Measurements from ENCODE around the gene CGAS.
A peak's percentile ranks its signal among the peaks of the same experiment; 100 is the strongest.
"Not testable (repeated sequence)": the region's sequence is repeated elsewhere in the genome, so short reads cannot be mapped to it uniquely, and the experiment has no call there.

Gene CGAS

GRCh38 chr6:73452107-73452461, at the start of gene CGAS:
TSS of gene CGAS (minus strand) at chr6:73452297. CDS start at chr6:73452181, 116 bp downstream.
- peak; percentile 89 for DNase-seq

GRCh38 chr6:73497915-73498314, 45.8 kb upstream of the CGAS start:
- DNase-seq, result no peak

GRCh38 chr6:73491377-73491776, 39.3 kb upstream of the CGAS start:
- no peak for DNase-seq

DNA sequence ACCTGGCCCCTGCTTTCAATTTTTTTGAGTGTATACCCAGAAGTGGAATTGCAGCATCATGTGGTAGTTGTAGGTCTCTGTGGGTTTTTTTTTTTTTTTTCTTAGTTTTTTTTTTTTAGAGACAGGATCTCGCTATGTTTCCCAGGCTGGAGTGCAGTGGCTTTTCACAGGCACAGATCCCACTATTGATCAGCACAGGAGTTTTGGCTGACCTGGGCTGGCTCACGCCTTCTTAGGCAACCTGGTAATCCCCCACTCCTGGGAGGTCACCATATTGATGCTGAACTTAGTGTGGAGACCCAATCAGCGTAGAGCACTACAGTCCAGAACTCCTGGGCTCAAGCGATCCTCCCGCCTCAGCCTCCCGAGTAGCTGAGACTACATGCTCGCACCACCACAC, 35.4 kb upstream of the CGAS start:
- no peak for DNase-seq

- DNase-seq, result no peak
Measured at GRCh38 chr6:73484438-73484837, 32.3 kb upstream of the CGAS start.

- DNase-seq, result no peak
Measured at GRCh38 chr6:73481969-73482368, 29.9 kb upstream of the CGAS start.

- DNase-seq, result no peak
Measured at GRCh38 chr6:73477407-73477806, 25.3 kb upstream of the CGAS start.

DNA sequence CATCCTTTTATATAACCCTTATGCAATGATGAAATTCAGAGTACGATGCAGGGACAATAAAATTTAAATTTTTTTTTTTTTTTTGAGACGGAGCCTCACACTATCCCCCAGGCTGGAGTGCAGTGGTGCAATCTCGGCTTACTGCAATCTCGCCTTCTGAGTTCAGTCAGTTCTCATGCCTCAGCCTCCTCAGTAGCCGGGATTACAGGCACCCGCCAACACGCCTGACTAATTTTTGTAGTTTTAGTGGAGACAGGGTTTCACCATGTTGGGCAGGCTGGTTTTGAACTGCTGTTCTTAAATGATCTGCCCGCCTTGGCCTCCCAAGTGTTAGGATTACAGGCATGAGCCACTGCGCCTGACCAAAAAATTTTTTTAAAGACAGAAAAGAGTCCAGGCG, 24.6 kb upstream of the CGAS start:
- no peak for DNase-seq

- no peak for DNase-seq
Measured at GRCh38 chr6:73471686-73472290, 19.7 kb upstream of the CGAS start.

DNA sequence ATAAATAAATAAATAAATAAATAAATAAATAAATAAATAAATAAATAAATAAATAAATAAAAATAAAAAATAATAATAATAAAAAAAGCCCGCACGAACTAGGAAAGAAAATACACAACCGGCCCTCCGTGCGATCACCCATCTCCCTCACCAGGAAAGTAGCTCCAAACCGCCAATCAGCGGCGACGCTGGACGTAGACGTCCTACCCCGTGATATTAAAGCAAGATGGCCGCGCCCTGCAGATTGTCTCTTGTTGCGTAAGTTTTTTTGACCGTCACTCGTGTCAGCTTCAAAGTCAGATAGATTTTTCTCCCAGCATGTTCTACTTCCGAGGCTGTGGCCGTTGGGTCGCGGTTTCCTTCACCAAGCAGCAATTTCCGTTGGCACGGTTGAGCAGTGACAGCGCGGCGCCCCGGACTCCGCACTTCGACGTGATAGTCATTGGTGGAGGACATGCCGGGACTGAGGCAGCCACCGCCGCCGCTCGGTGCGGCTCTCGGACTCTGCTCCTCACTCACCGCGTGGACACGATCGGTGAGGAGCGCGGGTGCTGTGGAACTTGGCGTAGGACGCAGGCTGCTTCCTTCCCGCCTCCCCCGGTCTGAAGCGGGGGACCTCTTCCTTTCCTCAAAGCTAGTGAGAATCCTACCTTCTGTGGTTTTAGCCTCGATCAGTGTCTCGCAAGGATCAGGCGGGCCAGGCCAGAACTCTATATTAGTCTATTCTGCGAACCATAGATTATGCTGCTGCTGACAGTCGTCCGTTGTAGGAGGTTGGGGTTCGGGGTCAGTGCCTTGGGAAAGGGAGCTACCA, 9.6 kb upstream of the CGAS start, which contains the start of gene MTO1:
Gene MTO1 (plus strand): TSS at position 201 of the 814 bp plus-strand sequence. CDS start 118 bp downstream, at position 319.
- peak; percentile 94 for DNase-seq

GRCh38 chr6:73460056-73460455, 8.0 kb upstream of the CGAS start:
- DNase-seq, result no peak

GRCh38 chr6:73459474-73459873, 7.4 kb upstream of the CGAS start:
- DNase-seq, result not testable (repeated sequence)

GRCh38 chr6:73455865-73456629, 4.0 kb upstream of the CGAS start:
- DNase-seq, result no peak

- DNase-seq, result peak; percentile 72
Measured at GRCh38 chr6:73451223-73452106, 632 bp downstream of the CGAS start.

DNA sequence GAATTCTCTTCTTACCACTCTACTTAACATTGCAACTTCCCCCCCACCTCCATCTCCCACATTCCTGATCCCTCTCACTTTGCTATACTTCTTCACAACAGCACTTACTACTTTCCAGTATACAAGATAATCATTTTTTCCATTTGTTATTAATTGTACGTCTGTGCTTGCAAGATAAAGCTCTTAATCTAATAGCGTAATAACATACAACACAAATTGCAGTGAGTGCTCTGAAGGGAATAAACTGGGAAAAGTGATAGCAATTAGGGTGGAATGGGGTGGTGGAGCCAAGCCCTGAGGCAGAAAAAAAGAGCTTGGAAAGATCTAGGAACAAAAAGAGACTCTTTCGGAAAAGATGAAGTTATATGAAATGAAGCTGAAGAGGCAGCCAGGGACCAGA, 8.5 kb downstream of the CGAS start:
- DNase-seq, result no peak

- DNase-seq, result no peak
Measured at GRCh38 chr6:73435236-73435635, 16.9 kb downstream of the CGAS start.

DNA sequence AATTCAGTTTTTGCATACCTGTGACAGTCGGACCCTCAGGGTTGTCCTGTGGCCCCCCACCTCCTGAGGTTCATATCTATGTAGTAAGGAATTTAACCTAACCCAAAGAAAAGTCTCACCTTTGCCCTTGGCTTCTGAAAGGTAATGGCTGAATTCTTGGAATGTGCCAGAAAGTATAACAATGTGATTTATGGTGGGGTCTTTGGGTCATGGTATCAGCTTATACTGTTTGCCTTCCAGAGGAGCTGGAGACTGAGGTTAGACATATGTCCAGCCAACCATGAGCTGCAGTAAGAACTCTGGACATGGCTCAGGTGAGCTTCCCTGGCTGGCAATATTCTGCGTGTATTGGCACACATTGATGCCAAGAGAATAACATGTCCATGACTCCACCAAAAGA, 30.6 kb downstream of the CGAS start:
- DNase-seq, result no peak

DNA sequence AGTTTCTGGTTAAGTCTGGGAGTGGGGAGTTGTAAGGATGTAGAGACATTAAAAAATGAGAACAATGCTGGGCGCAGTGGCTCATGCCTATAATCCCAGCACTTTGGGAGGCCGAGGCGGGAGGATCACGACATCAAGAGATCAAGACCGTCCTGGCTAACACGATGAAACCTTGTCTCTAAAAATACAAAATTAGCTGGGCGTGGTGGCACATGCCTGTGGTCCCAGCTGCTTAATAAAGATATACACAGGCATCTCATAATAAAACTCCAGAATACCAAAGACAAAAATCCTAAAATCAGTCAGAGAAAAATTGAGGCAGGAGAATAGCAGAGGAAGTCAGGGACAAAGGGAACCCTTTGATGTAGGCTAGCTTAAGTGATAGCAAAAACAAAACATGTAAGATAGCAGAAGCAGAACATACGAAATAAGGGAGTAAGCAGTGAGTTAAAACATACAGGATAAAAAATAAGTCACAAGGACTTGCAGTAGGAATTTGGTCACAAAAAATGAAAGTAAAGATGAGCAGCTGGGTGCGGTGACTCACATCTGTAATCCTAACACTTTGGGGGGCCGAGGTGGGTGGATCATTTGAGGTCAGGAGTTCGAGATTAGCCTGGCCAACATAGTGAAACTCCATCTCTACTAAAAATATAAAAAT, 33.9 kb downstream of the CGAS start:
- no peak for DNase-seq

DNA sequence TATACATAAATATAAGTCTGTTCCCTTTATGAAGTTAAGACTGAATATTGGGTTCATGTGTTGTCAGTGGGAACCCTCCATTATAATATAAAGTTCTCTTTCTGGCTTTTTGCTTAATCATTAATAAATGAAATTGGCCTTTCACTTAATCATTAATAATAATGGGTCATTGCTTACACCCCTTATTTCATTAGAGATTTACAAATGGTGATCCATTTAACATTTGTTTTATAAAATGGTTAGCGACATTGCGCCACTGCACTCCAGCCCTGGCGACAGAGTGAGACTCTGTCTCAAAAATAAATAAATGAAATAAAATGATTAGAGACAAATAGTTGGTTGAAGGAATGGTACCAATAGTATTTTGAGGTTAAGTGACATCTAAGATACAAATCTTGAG, 39.0 kb downstream of the CGAS start:
- no peak for DNase-seq

GRCh38 chr6:73409395-73409794, 42.7 kb downstream of the CGAS start:
- DNase-seq, result no peak

GRCh38 chr6:73400656-73401055, 51.4 kb downstream of the CGAS start:
- no peak for DNase-seq

DNA sequence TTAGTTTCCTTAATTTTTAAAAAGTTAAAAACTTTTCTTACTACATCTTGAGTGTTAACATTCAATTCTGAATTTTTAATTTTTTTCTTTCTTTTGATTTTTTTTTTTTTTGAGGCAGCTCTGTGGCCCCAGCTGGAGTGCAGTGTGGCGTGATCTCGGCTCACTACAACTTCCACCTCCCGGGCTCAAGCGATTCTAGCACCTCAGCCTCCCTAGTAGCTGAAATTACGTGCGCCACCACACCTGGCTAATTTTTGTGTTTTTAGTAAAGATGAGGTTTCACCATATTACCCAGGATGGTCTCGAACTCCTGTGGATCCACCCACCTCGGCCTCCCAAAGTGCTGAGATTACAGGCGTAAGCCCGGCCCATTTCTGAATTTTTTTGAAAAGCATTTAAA, 56.2 kb downstream of the CGAS start:
- no peak for DNase-seq
